GM12878 (cell line): ENCODE measurements around the gene PTPN14. TPM values are rescaled to one million over a fixed set of nuclear protein-coding genes. Genes with fewer than 3 reads are reported as not detected.

Source experiments
- ATAC-seq: fragments of 200-7000 bp; cut with Tn5 transposase; 3 replicates; pipeline ENCODE4 v1.9.1; 2020; ENCODE audit warnings: mild to moderate bottlenecking, moderate library complexity
- BruUV-seq: library from RNA; stranded (reverse); fragments of 400-500 nt; replicated peaks from 2 replicates; lab custom pipeline; 2021; lab: Mats Ljungman, UMichigan
- CTCF ChIA-PET: fragments of 300-600 bp; sonication (Branson Sonifier 250); formaldehyde crosslinking; extraction: SDS; loops from one replicate; lab custom pipeline; 2021; ENCODE audit warnings: inconsistent platforms; lab: Yijun Ruan, JAX
- POLR2A ChIA-PET: fragments of 350-600 bp; formaldehyde crosslinking; extraction: SDS; loops from one replicate; lab custom pipeline; 2021; ENCODE audit warnings: inconsistent platforms; lab: Charles Lee
- RAD21 ChIA-PET: fragments of 300-600 bp; sonication (Branson Sonifier 250); formaldehyde crosslinking; loops from one replicate; lab custom pipeline; 2023; ENCODE audit warnings: antibody characterized with exemption; ENCODE audit not compliant: unreplicated experiment; lab: Charles Lee
- SMC1A ChIA-PET: fragments of 300-600 bp; sonication (Branson Sonifier 250); formaldehyde crosslinking; loops from one replicate; lab custom pipeline; 2023; ENCODE audit not compliant: unreplicated experiment, uncharacterized antibody; lab: Charles Lee
- DNase-seq: peaks from one replicate; pipeline ENCODE4 v3.0.0-alpha.2; 2011; ENCODE audit warnings: low read depth, low spot score
- FAIRE-seq: peaks from 3 replicates; lab custom pipeline; 2011; peaks lifted over from hg19 to GRCh38; lab: Jason Lieb, UNC
- H2AFZ ChIP-seq: 2 replicates; pipeline ENCODE4 v1.6.0; 2011; ENCODE audit warnings: low read depth, low read length, control low read depth; ENCODE audit not compliant: control insufficient read depth
- H3K27ac ChIP-seq: 2 replicates; pipeline ENCODE4 v1.5.1; 2011; ENCODE audit warnings: control low read depth; ENCODE audit not compliant: control insufficient read depth, insufficient read depth
- H3K27me3 ChIP-seq, 2 experiments: replicated peaks in 1 of 2; 2 replicates each; pipeline versions ENCODE4 v1.6.0 to v1.6.1; 2011; ENCODE audit warnings: low read length in 1 of 2; ENCODE audit not compliant: control insufficient read depth in 2 of 2, insufficient read depth in 2 of 2
- H3K36me3 ChIP-seq, 2 experiments: 2 replicates each; pipeline ENCODE4 v1.5.1; 2011; ENCODE audit warnings: low read length in 1 of 2; ENCODE audit not compliant: control insufficient read depth in 2 of 2, insufficient read depth in 2 of 2
- H3K4me1 ChIP-seq: 2 replicates; pipeline ENCODE4 v1.6.1; 2011; ENCODE audit warnings: mild to moderate bottlenecking, low read length, moderate library complexity, mixed read lengths; ENCODE audit not compliant: control insufficient read depth, insufficient read depth
- H3K4me2 ChIP-seq: 2 replicates; pipeline ENCODE4 v1.6.0; 2011; ENCODE audit warnings: control low read depth; ENCODE audit not compliant: control insufficient read depth, insufficient read depth
- H3K4me3 ChIP-seq: fragments of 200-600 bp; sonication (generic); 2 replicates; pipeline ENCODE4 v1.5.1; 2016
- H3K79me2 ChIP-seq: 2 replicates; pipeline ENCODE4 v1.6.0; 2011; ENCODE audit warnings: low read length; ENCODE audit not compliant: control insufficient read depth, insufficient read depth
- H3K9ac ChIP-seq: 2 replicates; pipeline ENCODE4 v1.8.0; 2011; ENCODE audit warnings: low read length, control low read depth, mixed read lengths; ENCODE audit not compliant: control insufficient read depth, insufficient read depth
- H3K9me3 ChIP-seq: replicated peaks from 3 replicates; pipeline ENCODE4 v1.5.1; 2011; ENCODE audit warnings: mild to moderate bottlenecking, low read length; ENCODE audit not compliant: control insufficient read depth, insufficient read depth
- H4K20me1 ChIP-seq: 2 replicates; pipeline ENCODE4 v1.6.0; 2011; ENCODE audit not compliant: control insufficient read depth, insufficient read depth
- CUX1 ChIP-seq: IDR thresholded peaks from 2 replicates; pipeline ENCODE4 v1.6.1; 2012; ENCODE audit warnings: improper control_type of control experiment, low read depth, low read length; ENCODE audit not compliant: insufficient replicate concordance
- JUNB ChIP-seq: IDR thresholded peaks from 2 replicates; pipeline ENCODE4 v1.6.1; 2016; ENCODE audit warnings: antibody characterized with exemption, mild to moderate bottlenecking
- KLF5 ChIP-seq: fragments of 450-650 bp; IDR thresholded peaks from 2 replicates; pipeline ENCODE4 v1.6.1; 2014; ENCODE audit warnings: mild to moderate bottlenecking; ENCODE audit not compliant: partially characterized antibody
- ZBTB40 ChIP-seq: fragments of 450-650 bp; IDR thresholded peaks from 2 replicates; pipeline ENCODE4 v1.6.1; 2016; ENCODE audit warnings: mild to moderate bottlenecking, moderate library complexity, borderline replicate concordance
- ZNF622 ChIP-seq: fragments of 450-650 bp; IDR thresholded peaks from 2 replicates; pipeline ENCODE4 v1.6.1; 2017; ENCODE audit warnings: mild to moderate bottlenecking, inconsistent platforms
- WGBS: methylation state at CpG from one replicate; pipeline ENCODE4 v1.1.6; 2016; ENCODE audit warnings: low lambda C conversion rate; ENCODE audit not compliant: insufficient replicate concordance, insufficient coverage; ENCODE audit errors: missing lambda C conversion rate; 5-methylcytosine and 5-hydroxymethylcytosine counted together
- in situ Hi-C: fragments of 300-500 bp; cut with MboI; formaldehyde crosslinking; loops from 9 replicates; pipeline ENCODE4 v1.14.3; 2018; ENCODE audit warnings: mixed read lengths
- intact Hi-C: fragments of 100-400 bp; cut with micrococcal nuclease; formaldehyde crosslinking; loops from one replicate; pipeline ENCODE4 v1.14.2; 2022; ENCODE audit not compliant: unreplicated experiment
- polyA plus RNA-seq, 11 experiments: library from polyadenylated mRNA; depleted of rRNA in 4 of 11; unstranded in 6 of 11; stranded (reverse) in 5 of 11; fragments of >200 nt; fragmentation: Nextera tagmentation in 4 of 11; fragmentation: Illumina TruSeq in 1 of 11; extraction: Ambion mirVana in 4 of 11; extraction: Trizol in 1 of 11; gene quantifications; 1 replicate in 1 of 11; 2 replicates in 10 of 11; pipeline versions ENCODE4 v1.2.1 to v1.2.3, GENCODE V29; 2011 to 2016; ENCODE audit warnings: inconsistent platforms in 2 of 11, missing spikeins in 2 of 11, low read depth in 1 of 11
- total RNA-seq, 4 experiments: library from RNA; depleted of rRNA in 3 of 4; stranded (reverse); fragments of >200 nt in 3 of 4; fragmentation: Illumina TruSeq in 1 of 4; extraction: Trizol in 1 of 4; gene quantifications; 2 replicates each; pipeline versions ENCODE4 v1.2.1 to v1.2.3, GENCODE V29; 2013 to 2021

Gene PTPN14
- total and polyA plus RNA-seq, 10 of the 15 experiments (the other 5 are each of a cell fraction or from before 2014, with no cell fraction given), result 0.05 to 5.1 (median 0.44) TPM

- TF ChIP-seq CUX1 (no peak), KLF5 (no peak), ZNF622 (no peak)
Measured at GRCh38 chr1:214310777-214311690, 240.4 kb downstream of the PTPN14 start (continued).

- BruUV-seq, result no TSS peak
- Histone ChIP-seq H3K4me2 (peak overlapping the region; percentile 74), H3K79me2 (no peaks in the 10 kb centered on the region), H3K27me3 (no peaks in the 10 kb centered on the region), H3K4me3 (0 out of 2 replicates have a peak overlapping the region, but pooled peaks have one; percentile 22), H3K9ac (no peak overlapping the region), H3K27ac (no peak overlapping the region), H4K20me1 (no peaks in the 10 kb centered on the region), H3K4me1 (peaks cover 5% of the 10 kb centered on the region), H3K9me3 (no peaks in the 10 kb centered on the region), H3K36me3 (no peaks in the 10 kb centered on the region; a peak in 2 of 4 replicates), H2AFZ (peak overlapping the region; percentile 51)
- no peak for FAIRE-seq
- in situ Hi-C loops, result no loop called here
- intact Hi-C loops, result no loop called here
- ATAC-seq, result no peak
- ChIA-PET POLR2A (no interaction called here), RAD21 (no interaction called here), CTCF (no interaction called here), SMC1A (interaction anchor here (0.9 kb wide), 1 partner anchor 519 kb away, joined by 3 read pairs; no protein-coding TSS in a partner anchor)
- TF ChIP-seq JUNB (peak; percentile 38; the same call in 1 of the 2 replicates), ZBTB40 (no peak)
- no peak for DNase-seq
- WGBS, result 62% methylated on average over 3 of the region's 3 CpGs
Measured at GRCh38 chr1:214310010-214310409, 241.4 kb downstream of the PTPN14 start.
